BLaER1 (cell line): ENCODE data around the gene DPYSL5.
A peak's percentile ranks its signal among the peaks of the same experiment; 100 is the strongest.

Experiments used
- H3K27ac ChIP-seq: shearing (Covaris generic); formaldehyde crosslinking; 2 replicates; pipeline ENCODE4 v1.8.1; 2022
- H3K27me3 ChIP-seq: shearing (Covaris generic); formaldehyde crosslinking; 2 replicates; pipeline ENCODE4 v1.8.1; 2022
- H3K36me3 ChIP-seq: shearing (Covaris generic); formaldehyde crosslinking; 2 replicates; pipeline ENCODE4 v1.8.1; 2022
- H3K4me1 ChIP-seq: shearing (Covaris generic); formaldehyde crosslinking; 2 replicates; pipeline ENCODE4 v1.8.1; 2022
- H3K4me2 ChIP-seq: shearing (Covaris generic); formaldehyde crosslinking; 2 replicates; pipeline ENCODE4 v1.8.1; 2022
- H3K4me3 ChIP-seq: shearing (Covaris generic); formaldehyde crosslinking; 2 replicates; pipeline ENCODE4 v1.8.1; 2022
- H3K9ac ChIP-seq: shearing (Covaris generic); formaldehyde crosslinking; 2 replicates; pipeline ENCODE4 v1.8.1; 2022
- H3K9me3 ChIP-seq: shearing (Covaris generic); formaldehyde crosslinking; 2 replicates; pipeline ENCODE4 v1.8.1; 2022
- H4K20me1 ChIP-seq: shearing (Covaris generic); formaldehyde crosslinking; 2 replicates; pipeline ENCODE4 v1.8.1; 2022
- Cebpa-rat ChIP-seq: shearing (Covaris generic); IDR thresholded peaks from 2 replicates; pipeline ENCODE4 v1.8.1; 2022

Gene DPYSL5

GRCh38 chr2:26938399-26939118 lies 90.6 kb downstream of the DPYSL5 start:
- Histone ChIP-seq H3K9ac (no peak overlapping the region), H4K20me1 (no peaks in the 10 kb centered on the region), H3K4me2 (no peak overlapping the region), H3K27me3 (no peaks in the 10 kb centered on the region), H3K36me3 (no peaks in the 10 kb centered on the region), H3K4me1 (no peaks in the 10 kb centered on the region), H3K27ac (no peak overlapping the region), H3K4me3 (no peak overlapping the region), H3K9me3 (no peaks in the 10 kb centered on the region)
- no peak for TF ChIP-seq Cebpa-rat

GRCh38 chr2:26940001-26940400 lies 92.1 kb downstream of the DPYSL5 start:
- no peaks in the 10 kb centered on the region for H3K4me1 ChIP-seq
- TF ChIP-seq Cebpa-rat: no peak
- H3K4me3 ChIP-seq: no peak overlapping the region
- H3K9me3 ChIP-seq: no peaks in the 10 kb centered on the region
- no peak overlapping the region for H3K4me2 ChIP-seq
- no peak overlapping the region for H3K27ac ChIP-seq
- H3K36me3 ChIP-seq: no peaks in the 10 kb centered on the region
- no peaks in the 10 kb centered on the region for H3K27me3 ChIP-seq
- no peak overlapping the region for H3K9ac ChIP-seq
- H4K20me1 ChIP-seq: no peaks in the 10 kb centered on the region

GRCh38 chr2:26941486-26941885 lies 93.6 kb downstream of the DPYSL5 start:
- Histone ChIP-seq H3K4me1 (no peaks in the 10 kb centered on the region), H3K9ac (no peak overlapping the region), H3K4me2 (no peak overlapping the region), H4K20me1 (no peaks in the 10 kb centered on the region), H3K9me3 (no peaks in the 10 kb centered on the region), H3K27me3 (no peaks in the 10 kb centered on the region), H3K36me3 (no peaks in the 10 kb centered on the region), H3K27ac (no peak overlapping the region), H3K4me3 (no peak overlapping the region)
- no peak for TF ChIP-seq Cebpa-rat

- H3K36me3 ChIP-seq: no peaks in the 10 kb centered on the region
- no peak overlapping the region for H3K4me2 ChIP-seq
- no peak overlapping the region for H3K9ac ChIP-seq
Observed at GRCh38 chr2:26942543-26943295, 94.8 kb downstream of the DPYSL5 start.

GRCh38 chr2:26945991-26946750 lies 98.2 kb downstream of the DPYSL5 start:
- no peaks in the 10 kb centered on the region for H4K20me1 ChIP-seq
- 0 out of 2 replicates have a peak, but pooled peaks cover under 1% of the 10 kb centered on the region for H3K4me1 ChIP-seq
- no peak overlapping the region for H3K4me2 ChIP-seq
- no peaks in the 10 kb centered on the region for H3K9me3 ChIP-seq
- no peak overlapping the region for H3K9ac ChIP-seq
- H3K27ac ChIP-seq: no peak overlapping the region
- no peaks in the 10 kb centered on the region for H3K27me3 ChIP-seq
- no peaks in the 10 kb centered on the region for H3K36me3 ChIP-seq
- no peak overlapping the region for H3K4me3 ChIP-seq
- no peak for TF ChIP-seq Cebpa-rat

More at GRCh38 chr2:26942543-26943295, 94.8 kb downstream of the DPYSL5 start:
- no peak overlapping the region for H3K4me3 ChIP-seq
- H3K27me3 ChIP-seq: no peaks in the 10 kb centered on the region
- no peaks in the 10 kb centered on the region for H3K4me1 ChIP-seq
- no peak for TF ChIP-seq Cebpa-rat
- H4K20me1 ChIP-seq: no peaks in the 10 kb centered on the region
- H3K27ac ChIP-seq: no peak overlapping the region
- no peaks in the 10 kb centered on the region for H3K9me3 ChIP-seq

- no peak overlapping the region for H3K27ac ChIP-seq
- peaks cover 10% of the 10 kb centered on the region; the same call in 1 of the 2 replicates for H3K4me1 ChIP-seq
- no peaks in the 10 kb centered on the region for H3K36me3 ChIP-seq
- no peak overlapping the region for H3K4me2 ChIP-seq
- H4K20me1 ChIP-seq: no peaks in the 10 kb centered on the region
- no peak overlapping the region for H3K9ac ChIP-seq
- H3K27me3 ChIP-seq: no peaks in the 10 kb centered on the region
- H3K4me3 ChIP-seq: no peak overlapping the region
- TF ChIP-seq Cebpa-rat: no peak
- no peaks in the 10 kb centered on the region for H3K9me3 ChIP-seq
Observed at GRCh38 chr2:26946841-26947784, 99.2 kb downstream of the DPYSL5 start.

- Histone ChIP-seq H3K36me3 (no peaks in the 10 kb centered on the region), H3K27me3 (no peaks in the 10 kb centered on the region), H3K27ac (no peak overlapping the region), H3K4me1 (peaks cover 11% of the 10 kb centered on the region; the same call in 1 of the 2 replicates), H3K9ac (no peak overlapping the region), H4K20me1 (no peaks in the 10 kb centered on the region), H3K4me3 (no peak overlapping the region), H3K4me2 (no peak overlapping the region), H3K9me3 (no peaks in the 10 kb centered on the region)
- no peak for TF ChIP-seq Cebpa-rat
Observed at GRCh38 chr2:26948800-26949199, 100.9 kb downstream of the DPYSL5 start.

- Histone ChIP-seq H4K20me1 (no peaks in the 10 kb centered on the region), H3K4me1 (peaks cover 11% of the 10 kb centered on the region; the same call in 1 of the 2 replicates), H3K36me3 (no peaks in the 10 kb centered on the region), H3K4me2 (no peak overlapping the region), H3K27ac (no peak overlapping the region), H3K4me3 (no peak overlapping the region), H3K27me3 (no peaks in the 10 kb centered on the region), H3K9me3 (no peaks in the 10 kb centered on the region), H3K9ac (no peak overlapping the region)
- no peak for TF ChIP-seq Cebpa-rat
Observed at GRCh38 chr2:26950246-26950645, 102.3 kb downstream of the DPYSL5 start.

- H3K27me3 ChIP-seq: no peaks in the 10 kb centered on the region
- no peak overlapping the region for H3K9ac ChIP-seq
- H3K9me3 ChIP-seq: no peaks in the 10 kb centered on the region
- H3K36me3 ChIP-seq: no peaks in the 10 kb centered on the region
- no peak overlapping the region for H3K27ac ChIP-seq
- no peaks in the 10 kb centered on the region for H4K20me1 ChIP-seq
- H3K4me1 ChIP-seq: peaks cover 11% of the 10 kb centered on the region; the same call in 1 of the 2 replicates
- TF ChIP-seq Cebpa-rat: no peak
- no peak overlapping the region for H3K4me3 ChIP-seq
- H3K4me2 ChIP-seq: peak overlapping the region; percentile 18; the same call in 1 of the 2 replicates
Observed at GRCh38 chr2:26951236-26951635, 103.3 kb downstream of the DPYSL5 start.
